Lung (tissue), 12 donors: ENCODE results near the gene ERC2. TPM values are rescaled to one million over a fixed set of nuclear protein-coding genes. Genes with fewer than 3 reads are reported as not detected.
A peak's percentile ranks its signal among the peaks of the same experiment; 100 is the strongest.

Experiments used
- ATAC-seq: fragments of 200-7000 bp; cut with Tn5 transposase; one replicate; pipeline ENCODE4 v1.9.1; 2020; ENCODE audit warnings: moderate number of reproducible peaks; ENCODE audit not compliant: insufficient read depth, low FRiP score
- DNase-seq, 3 donors: peaks; one replicate each; pipeline ENCODE4 v3.0.0-alpha.2; 2013 to 2017
- H3K27ac ChIP-seq, 2 donors: one replicate each; pipeline ENCODE4 v1.5.1; 2013; ENCODE audit warnings: mild to moderate bottlenecking in 2 of 2, moderate library complexity in 2 of 2, control low read depth in 1 of 2, inconsistent platforms in 1 of 2, low read depth in 1 of 2, low read length in 1 of 2
- H3K27me3 ChIP-seq, 3 donors: one replicate each; pipeline ENCODE4 v1.5.1; 2013; ENCODE audit warnings: low read length in 2 of 3; ENCODE audit not compliant: control insufficient read depth in 3 of 3, insufficient read depth in 3 of 3
- H3K36me3 ChIP-seq, 4 donors: one replicate each; pipeline ENCODE4 v1.5.1; 2013; ENCODE audit warnings: low read length in 4 of 4, mild to moderate bottlenecking in 1 of 4, moderate library complexity in 1 of 4; ENCODE audit not compliant: control insufficient read depth in 4 of 4, insufficient read depth in 4 of 4
- H3K4me1 ChIP-seq, 5 donors: one replicate each; pipeline ENCODE4 v1.5.1; 2013; ENCODE audit warnings: low read length in 5 of 5, mild to moderate bottlenecking in 2 of 5, moderate library complexity in 1 of 5; ENCODE audit not compliant: control insufficient read depth in 5 of 5, insufficient read depth in 5 of 5
- H3K4me3 ChIP-seq: one replicate; pipeline ENCODE4 v1.5.1; 2013; ENCODE audit warnings: mild to moderate bottlenecking, control low read depth, moderate library complexity
- H3K9ac ChIP-seq, 2 donors: one replicate each; pipeline ENCODE4 v1.5.1; 2013; ENCODE audit warnings: low read length in 2 of 2, control low read depth in 1 of 2; ENCODE audit not compliant: insufficient read depth in 1 of 2
- H3K9me3 ChIP-seq, 4 donors: one replicate each; pipeline ENCODE4 v1.5.1; 2013; ENCODE audit warnings: low read length in 3 of 4, mild to moderate bottlenecking in 1 of 4, moderate library complexity in 1 of 4; ENCODE audit not compliant: control insufficient read depth in 4 of 4, insufficient read depth in 3 of 4
- WGBS, 2 donors: extraction: QIAGEN DNeasy Blood & Tissue Kit; methylation state at CpG; one replicate each; pipeline ENCODE4 v1.1.7; 2013; 5-methylcytosine and 5-hydroxymethylcytosine counted together
- polyA plus RNA-seq, 2 donors: library from polyadenylated mRNA; stranded (reverse); fragments of 200-250 nt; gene quantifications; one replicate each; pipeline ENCODE4 v1.2.1, GENCODE V29; 2013
- total RNA-seq, 2 donors: library from RNA; depleted of rRNA in 1 of 2; stranded (reverse); fragments of >200 nt in 1 of 2; gene quantifications; one replicate each; pipeline ENCODE4 v1.2.1, GENCODE V29; 2014 to 2021
- TF ChIP-seq, protein P1 (sequence below): IDR thresholded peaks from 2 replicates; pipeline ENCODE4 v1.5.1; 2012; ENCODE audit warnings: mild to moderate bottlenecking; ENCODE audit errors: control extremely low read depth, extremely low read depth
- donor health status: control.
- donor health status: control.
- donor health status: Bipolar disorder and iron deficiency.
- donor health status: healthy.
- donor health status: DM: yes; HTN: yes; CAD: no.

Gene ERC2
- total and polyA plus RNA-seq, 4 donors = 0.20 to 3.5 (median 0.97) TPM

DNA sequence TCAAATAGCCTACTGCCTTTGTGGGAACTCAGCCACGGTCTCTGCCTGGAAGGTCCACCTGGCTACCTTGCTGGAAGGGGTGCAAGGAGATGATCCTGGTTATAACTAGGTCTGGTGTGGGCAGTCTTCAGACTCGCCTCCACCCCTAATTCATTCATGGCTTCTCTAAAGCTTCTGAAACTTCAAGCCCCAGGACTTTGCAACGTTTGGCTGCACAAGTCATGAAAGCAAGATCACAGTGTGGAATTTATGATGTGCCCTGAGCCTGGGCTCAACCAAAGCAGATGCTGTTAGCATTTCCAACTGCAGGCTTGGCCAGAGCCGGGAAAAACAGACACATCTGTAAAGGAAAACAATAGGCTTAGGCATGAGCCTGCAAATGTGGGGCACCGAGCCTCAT is 780.7 kb downstream of the ERC2 start:
- 89% methylated on average over 5 of the region's 5 CpGs for WGBS, 2 donors
- DNase-seq = no peak
- no peak overlapping the region for H3K27ac ChIP-seq
- TF ChIP-seq, protein P1, sequence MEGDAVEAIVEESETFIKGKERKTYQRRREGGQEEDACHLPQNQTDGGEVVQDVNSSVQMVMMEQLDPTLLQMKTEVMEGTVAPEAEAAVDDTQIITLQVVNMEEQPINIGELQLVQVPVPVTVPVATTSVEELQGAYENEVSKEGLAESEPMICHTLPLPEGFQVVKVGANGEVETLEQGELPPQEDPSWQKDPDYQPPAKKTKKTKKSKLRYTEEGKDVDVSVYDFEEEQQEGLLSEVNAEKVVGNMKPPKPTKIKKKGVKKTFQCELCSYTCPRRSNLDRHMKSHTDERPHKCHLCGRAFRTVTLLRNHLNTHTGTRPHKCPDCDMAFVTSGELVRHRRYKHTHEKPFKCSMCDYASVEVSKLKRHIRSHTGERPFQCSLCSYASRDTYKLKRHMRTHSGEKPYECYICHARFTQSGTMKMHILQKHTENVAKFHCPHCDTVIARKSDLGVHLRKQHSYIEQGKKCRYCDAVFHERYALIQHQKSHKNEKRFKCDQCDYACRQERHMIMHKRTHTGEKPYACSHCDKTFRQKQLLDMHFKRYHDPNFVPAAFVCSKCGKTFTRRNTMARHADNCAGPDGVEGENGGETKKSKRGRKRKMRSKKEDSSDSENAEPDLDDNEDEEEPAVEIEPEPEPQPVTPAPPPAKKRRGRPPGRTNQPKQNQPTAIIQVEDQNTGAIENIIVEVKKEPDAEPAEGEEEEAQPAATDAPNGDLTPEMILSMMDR = no peak
- ATAC-seq = no peak
- no peaks in the 10 kb centered on the region for H3K9me3 ChIP-seq
- H3K36me3 ChIP-seq = no peaks in the 10 kb centered on the region
- H3K27me3 ChIP-seq = peaks cover 4 to 11% (median 6%) of the 10 kb centered on the region in 3 donors
- H3K4me3 ChIP-seq = no peak overlapping the region
- H3K4me1 ChIP-seq = peaks cover 0 to 13% (median 0%) of the 10 kb centered on the region in 5 donors
- H3K9ac ChIP-seq = no peak overlapping the region

DNA sequence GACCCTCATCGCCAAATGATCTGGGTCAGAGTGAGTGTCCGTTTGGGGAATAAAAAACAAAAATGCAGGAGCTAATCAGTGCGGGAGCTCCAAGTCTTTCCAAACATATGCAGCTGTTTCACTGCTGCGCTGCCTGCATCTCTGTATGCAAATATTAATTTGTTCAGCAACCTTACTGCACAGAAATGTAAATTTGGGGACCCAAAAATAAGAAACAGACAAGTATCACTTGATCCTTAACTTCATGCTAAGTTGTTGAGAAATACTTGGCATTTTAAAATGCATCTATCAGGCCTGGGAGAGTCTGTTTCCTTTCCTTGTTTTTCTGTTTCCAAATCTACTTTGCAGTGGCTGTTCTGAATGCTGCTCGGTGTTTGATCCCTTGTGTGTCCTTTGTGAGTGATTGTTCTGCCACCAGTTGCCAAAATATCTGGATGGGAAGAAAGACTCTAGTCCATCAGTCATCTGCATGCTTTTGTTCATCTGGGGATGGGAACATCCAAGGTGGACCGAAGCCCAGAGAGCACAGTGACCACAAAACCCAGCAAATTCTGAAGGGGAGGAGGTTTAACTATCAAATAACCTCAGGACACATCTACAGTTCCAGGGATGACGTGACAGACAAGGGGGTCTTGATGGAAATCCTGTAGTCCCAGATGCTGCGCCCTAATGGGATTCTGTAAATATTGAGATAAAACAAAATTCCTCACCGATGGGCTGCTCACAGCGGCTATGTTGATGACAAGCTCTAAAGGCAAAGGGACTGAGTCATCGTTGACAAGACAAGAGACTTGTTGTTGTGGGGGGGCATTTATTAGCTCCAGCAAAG is 781.6 kb downstream of the ERC2 start:
- H3K4me1 ChIP-seq = peaks cover 0 to 13% (median 0%) of the 10 kb centered on the region in 5 donors
- H3K9ac ChIP-seq = no peak overlapping the region
- H3K27ac ChIP-seq = no peak overlapping the region
- no peaks in the 10 kb centered on the region for H3K9me3 ChIP-seq
- DNase-seq (peak in 1 of 3 donors; percentile 28), ATAC-seq (no peak)
- H3K36me3 ChIP-seq = no peaks in the 10 kb centered on the region
- peaks cover 4 to 11% (median 6%) of the 10 kb centered on the region in 3 donors for H3K27me3 ChIP-seq
- TF ChIP-seq, protein P1 = no peak
- WGBS, 2 donors = 74 to 83% methylated on average over 11 of the region's 11 CpGs
- no peak overlapping the region for H3K4me3 ChIP-seq

DNA sequence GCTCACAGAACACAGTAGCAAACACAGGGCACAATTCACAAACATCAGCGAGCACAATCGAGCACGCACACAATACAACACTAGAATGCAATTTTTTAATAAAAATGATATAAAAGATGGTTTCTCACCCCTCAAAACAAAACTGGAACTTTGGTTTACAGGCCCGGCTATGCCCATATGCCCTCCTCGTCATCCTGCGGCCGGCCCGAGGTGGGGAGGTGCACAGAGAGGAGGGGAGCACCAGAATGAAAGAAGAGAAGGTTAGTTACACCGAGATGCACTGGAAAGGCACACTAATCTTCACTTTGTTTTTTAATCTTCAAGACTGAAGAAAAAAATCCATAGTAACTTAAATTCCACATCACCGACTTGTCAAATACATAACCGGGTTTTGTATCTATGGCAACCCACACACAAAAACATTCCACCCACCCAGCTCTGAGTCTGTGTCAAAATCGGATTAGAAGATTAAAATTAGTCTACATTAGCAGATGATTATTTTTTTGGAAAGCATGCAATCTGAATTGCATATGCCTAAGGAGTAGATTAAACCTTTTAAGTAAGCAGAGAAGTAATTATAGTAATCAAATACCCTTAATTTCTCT is 784.5 kb downstream of the ERC2 start:
- peak in 2 of 3 donors; percentile 31 to 35 for DNase-seq
- H3K9ac ChIP-seq = no peak overlapping the region
- H3K27ac ChIP-seq = no peak overlapping the region
- H3K4me1 ChIP-seq = peaks cover 0 to 13% (median 0%) of the 10 kb centered on the region in 5 donors
- no peaks in the 10 kb centered on the region for H3K9me3 ChIP-seq
- TF ChIP-seq, protein P1 = no peak
- ATAC-seq = no peak
- H3K27me3 ChIP-seq = peaks cover under 1 to 7% (median 4%) of the 10 kb centered on the region in 3 donors
- 85 to 88% methylated on average over 12 of the region's 12 CpGs for WGBS, 2 donors
- no peak overlapping the region for H3K4me3 ChIP-seq
- H3K36me3 ChIP-seq = no peaks in the 10 kb centered on the region
